IMR-90 (cell line): ENCODE measurements around the gene ZNF558.

Experiments used
- BHLHE40 ChIP-seq: fragments of 150-350 bp; IDR thresholded peaks from 2 replicates; pipeline ENCODE4 v1.6.1; 2016; ENCODE audit warnings: mild to moderate bottlenecking, low read depth, low read length
- CEBPB ChIP-seq: IDR thresholded peaks from 2 replicates; pipeline ENCODE4 v1.6.1; 2012; ENCODE audit warnings: low read depth, low read length, improper control_type of control experiment
- FOS ChIP-seq: fragments of 150-350 bp; IDR thresholded peaks from 2 replicates; pipeline ENCODE4 v1.6.1; 2016; ENCODE audit warnings: low read depth, low read length
- MAFK ChIP-seq: IDR thresholded peaks from 2 replicates; pipeline ENCODE4 v1.6.1; 2012; ENCODE audit warnings: low read depth, low read length, improper control_type of control experiment
- MAZ ChIP-seq: IDR thresholded peaks from 2 replicates; pipeline ENCODE4 v1.6.1; 2012; ENCODE audit warnings: low read depth, mild to moderate bottlenecking, low read length, improper control_type of control experiment, moderate library complexity, borderline replicate concordance
- MXI1 ChIP-seq: IDR thresholded peaks from 2 replicates; pipeline ENCODE4 v1.6.1; 2012; ENCODE audit warnings: low read depth, mild to moderate bottlenecking, low read length, moderate library complexity, borderline replicate concordance
- NFE2L2 ChIP-seq: fragments of 150-350 bp; IDR thresholded peaks from 2 replicates; pipeline ENCODE4 v1.6.1; 2016; ENCODE audit warnings: low read depth, mild to moderate bottlenecking, low read length
- POLR2A ChIP-seq: IDR thresholded peaks from 2 replicates; pipeline ENCODE4 v1.6.1; 2012; ENCODE audit warnings: mild to moderate bottlenecking, low read depth, low read length
- RFX5 ChIP-seq: IDR thresholded peaks from 2 replicates; pipeline ENCODE4 v1.8.0; 2012; ENCODE audit warnings: low read depth, mild to moderate bottlenecking, low read length, moderate library complexity
- SMC3 ChIP-seq: fragments of 150-350 bp; IDR thresholded peaks from 2 replicates; pipeline ENCODE4 v1.6.1; 2016; ENCODE audit warnings: low read depth, mild to moderate bottlenecking, antibody characterized with exemption, low read length, moderate library complexity
- TF ChIP-seq, protein P1 (sequence below): fragments of 150-350 bp; IDR thresholded peaks from 2 replicates; pipeline ENCODE4 v1.6.1; 2017; ENCODE audit warnings: mild to moderate bottlenecking, antibody characterized with exemption, low read length, low read depth
- TF ChIP-seq, protein P2 (sequence below): conservative IDR thresholded peaks from 2 replicates; pipeline ENCODE4 v1.5.1; 2012; ENCODE audit warnings: mild to moderate bottlenecking, low read depth, low read length, improper control_type of control experiment

DNA sequence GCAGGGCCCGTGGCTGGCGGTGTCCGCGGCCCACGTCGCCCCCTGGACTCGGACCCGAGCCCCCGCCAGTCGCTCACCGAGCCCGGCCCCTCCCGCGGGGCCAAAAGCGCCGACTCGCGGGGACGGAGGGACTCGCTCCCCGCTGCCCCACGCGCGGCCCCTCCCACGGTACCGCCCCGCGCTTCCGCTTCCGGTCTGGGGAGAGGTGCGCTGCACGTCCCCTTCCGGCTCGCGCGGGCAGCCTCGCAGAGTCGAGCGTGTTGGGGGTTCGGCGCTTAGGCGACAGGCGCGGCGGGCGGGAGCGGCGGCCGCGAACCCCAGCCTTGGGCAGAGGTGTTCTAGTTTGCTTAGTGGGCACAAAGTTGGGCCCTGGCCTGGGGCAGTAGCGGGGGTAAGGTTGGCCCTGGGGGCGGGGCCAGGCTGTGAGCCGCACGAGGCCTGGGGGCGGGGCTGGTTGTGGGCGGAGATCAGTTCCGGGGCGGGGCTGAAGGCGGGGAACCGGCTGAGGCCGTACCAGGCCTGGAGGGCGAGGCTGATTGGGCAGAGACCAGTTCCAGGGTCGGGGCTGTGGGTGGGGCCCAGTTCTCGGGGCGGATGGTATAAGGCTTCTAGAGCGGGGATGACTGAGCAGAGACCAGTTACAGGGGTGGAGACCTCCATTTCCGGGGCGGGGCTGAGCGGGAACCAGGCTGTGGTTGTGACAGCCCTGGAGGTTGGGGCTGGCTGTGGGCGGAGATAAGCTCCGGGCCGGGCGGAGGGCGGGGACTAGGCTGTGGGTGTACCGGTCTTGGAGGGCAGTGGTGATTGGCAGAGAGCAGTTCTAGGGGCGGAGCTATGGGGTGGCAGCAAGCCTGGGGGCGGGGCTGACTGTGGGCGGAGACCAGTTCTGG is at the start of gene ZNF558, which contains the start of gene MBD3L1:
- TF ChIP-seq, protein P1, sequence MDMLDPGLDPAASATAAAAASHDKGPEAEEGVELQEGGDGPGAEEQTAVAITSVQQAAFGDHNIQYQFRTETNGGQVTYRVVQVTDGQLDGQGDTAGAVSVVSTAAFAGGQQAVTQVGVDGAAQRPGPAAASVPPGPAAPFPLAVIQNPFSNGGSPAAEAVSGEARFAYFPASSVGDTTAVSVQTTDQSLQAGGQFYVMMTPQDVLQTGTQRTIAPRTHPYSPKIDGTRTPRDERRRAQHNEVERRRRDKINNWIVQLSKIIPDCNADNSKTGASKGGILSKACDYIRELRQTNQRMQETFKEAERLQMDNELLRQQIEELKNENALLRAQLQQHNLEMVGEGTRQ: no peak
- TF ChIP-seq, protein P2, sequence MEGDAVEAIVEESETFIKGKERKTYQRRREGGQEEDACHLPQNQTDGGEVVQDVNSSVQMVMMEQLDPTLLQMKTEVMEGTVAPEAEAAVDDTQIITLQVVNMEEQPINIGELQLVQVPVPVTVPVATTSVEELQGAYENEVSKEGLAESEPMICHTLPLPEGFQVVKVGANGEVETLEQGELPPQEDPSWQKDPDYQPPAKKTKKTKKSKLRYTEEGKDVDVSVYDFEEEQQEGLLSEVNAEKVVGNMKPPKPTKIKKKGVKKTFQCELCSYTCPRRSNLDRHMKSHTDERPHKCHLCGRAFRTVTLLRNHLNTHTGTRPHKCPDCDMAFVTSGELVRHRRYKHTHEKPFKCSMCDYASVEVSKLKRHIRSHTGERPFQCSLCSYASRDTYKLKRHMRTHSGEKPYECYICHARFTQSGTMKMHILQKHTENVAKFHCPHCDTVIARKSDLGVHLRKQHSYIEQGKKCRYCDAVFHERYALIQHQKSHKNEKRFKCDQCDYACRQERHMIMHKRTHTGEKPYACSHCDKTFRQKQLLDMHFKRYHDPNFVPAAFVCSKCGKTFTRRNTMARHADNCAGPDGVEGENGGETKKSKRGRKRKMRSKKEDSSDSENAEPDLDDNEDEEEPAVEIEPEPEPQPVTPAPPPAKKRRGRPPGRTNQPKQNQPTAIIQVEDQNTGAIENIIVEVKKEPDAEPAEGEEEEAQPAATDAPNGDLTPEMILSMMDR: peak; percentile 39
- peak; percentile 89 for TF ChIP-seq POLR2A
- TF ChIP-seq CEBPB: peak; percentile 56; the same call in 1 of the 2 replicates
- TF ChIP-seq NFE2L2: peak; percentile 65; the same call in 1 of the 2 replicates
- peak; percentile 86 for TF ChIP-seq MXI1
- TF ChIP-seq BHLHE40: 0 out of 2 replicates have a peak, but pooled peaks have one; percentile 1
- no peak for TF ChIP-seq FOS
- TF ChIP-seq RFX5: no peak
- TF ChIP-seq MAZ: peak; percentile 96; the same call in 1 of the 2 replicates
- TF ChIP-seq SMC3: no peak
- TF ChIP-seq MAFK: no peak
